Measurements from ENCODE around the gene PIP4P1.

PIP4P1 gene

GRCh38 chr14:20472536-20473169, 11.4 kb upstream of the PIP4P1 start:
- H3K27ac ChIP-seq = no peak overlapping the region
- H3K9me3 ChIP-seq = no peaks in the 10 kb centered on the region
- H3K4me1 ChIP-seq (ENCODE audit: control insufficient read depth in 1 of 2, insufficient read depth in 1 of 2, low read depth in 1 of 2, low read length in 1 of 2) = peaks cover 35 to 45% of the 10 kb centered on the region in 2 experiments
- TF ChIP-seq, protein P1, sequence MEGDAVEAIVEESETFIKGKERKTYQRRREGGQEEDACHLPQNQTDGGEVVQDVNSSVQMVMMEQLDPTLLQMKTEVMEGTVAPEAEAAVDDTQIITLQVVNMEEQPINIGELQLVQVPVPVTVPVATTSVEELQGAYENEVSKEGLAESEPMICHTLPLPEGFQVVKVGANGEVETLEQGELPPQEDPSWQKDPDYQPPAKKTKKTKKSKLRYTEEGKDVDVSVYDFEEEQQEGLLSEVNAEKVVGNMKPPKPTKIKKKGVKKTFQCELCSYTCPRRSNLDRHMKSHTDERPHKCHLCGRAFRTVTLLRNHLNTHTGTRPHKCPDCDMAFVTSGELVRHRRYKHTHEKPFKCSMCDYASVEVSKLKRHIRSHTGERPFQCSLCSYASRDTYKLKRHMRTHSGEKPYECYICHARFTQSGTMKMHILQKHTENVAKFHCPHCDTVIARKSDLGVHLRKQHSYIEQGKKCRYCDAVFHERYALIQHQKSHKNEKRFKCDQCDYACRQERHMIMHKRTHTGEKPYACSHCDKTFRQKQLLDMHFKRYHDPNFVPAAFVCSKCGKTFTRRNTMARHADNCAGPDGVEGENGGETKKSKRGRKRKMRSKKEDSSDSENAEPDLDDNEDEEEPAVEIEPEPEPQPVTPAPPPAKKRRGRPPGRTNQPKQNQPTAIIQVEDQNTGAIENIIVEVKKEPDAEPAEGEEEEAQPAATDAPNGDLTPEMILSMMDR (IDR thresholded peaks at IDR 0.05) = no peak
- H3K4me3 ChIP-seq (ENCODE audit: low read depth in 1 of 2, low read length in 1 of 2) = no peak overlapping the region
- H3K36me3 ChIP-seq = peaks cover 16% of the 10 kb centered on the region
- no peaks in the 10 kb centered on the region for H3K27me3 ChIP-seq

- Histone ChIP-seq H3K27ac (peak overlapping the region; percentile 78), H3K4me3 (ENCODE audit: low read depth in 1 of 2, low read length in 1 of 2) (peak overlapping the region; percentile 73 to 79), H3K9me3 (no peaks in the 10 kb centered on the region), H3K27me3 (no peaks in the 10 kb centered on the region), H3K4me1 (ENCODE audit: control insufficient read depth in 1 of 2, insufficient read depth in 1 of 2, low read depth in 1 of 2, low read length in 1 of 2) (peaks cover 19 to 31% of the 10 kb centered on the region in 2 experiments), H3K36me3 (peaks cover 16% of the 10 kb centered on the region)
- TF ChIP-seq, protein P1 (IDR thresholded peaks at IDR 0.05) = no peak
These were observed 9.3 kb upstream of the PIP4P1 start for GRCh38 chr14:20470603-20470901.

DNA sequence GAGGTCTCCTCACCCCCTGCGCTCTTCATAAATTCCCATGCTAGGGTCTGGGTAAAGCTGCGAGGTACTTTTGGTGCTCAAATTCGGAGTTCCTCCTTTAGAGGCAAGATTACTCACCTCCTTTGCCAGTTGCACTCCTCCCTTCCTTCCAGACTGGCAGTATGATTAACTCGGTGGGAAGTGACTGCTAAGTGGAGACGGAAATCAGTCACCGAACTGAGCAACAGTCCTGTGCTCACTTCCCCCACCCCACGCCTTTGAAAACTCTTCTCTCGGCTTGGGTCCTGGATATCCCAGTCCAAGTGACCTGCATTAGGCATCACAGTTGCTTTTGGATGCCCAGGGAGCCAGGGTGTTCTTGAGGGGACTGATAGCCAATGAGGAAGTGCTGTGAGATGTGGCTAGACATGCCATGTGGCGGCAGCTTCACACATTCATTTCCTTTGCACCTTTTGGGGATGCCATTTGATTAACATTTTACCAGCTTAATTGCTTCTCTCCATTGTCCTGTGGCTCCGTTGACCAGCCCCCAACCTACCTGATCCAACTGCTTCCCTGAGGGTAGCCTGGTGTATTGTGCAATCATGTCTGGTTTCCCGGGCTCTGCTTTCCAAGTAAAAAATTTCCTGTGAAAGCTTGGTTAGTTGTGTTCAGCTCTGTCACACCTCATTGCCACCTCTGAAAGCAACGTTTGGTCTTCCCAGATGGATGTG, 8.8 kb upstream of the PIP4P1 start:
- H3K4me1 ChIP-seq (ENCODE audit: control insufficient read depth in 1 of 2, insufficient read depth in 1 of 2, low read depth in 1 of 2, low read length in 1 of 2) = peaks cover 19 to 31% of the 10 kb centered on the region in 2 experiments
- peak overlapping the region; percentile 73 to 79 for H3K4me3 ChIP-seq (ENCODE audit: low read depth in 1 of 2, low read length in 1 of 2)
- TF ChIP-seq, protein P1 (IDR thresholded peaks at IDR 0.05) = no peak
- H3K27me3 ChIP-seq = no peaks in the 10 kb centered on the region
- no peaks in the 10 kb centered on the region for H3K9me3 ChIP-seq
- peak overlapping the region; percentile 78 for H3K27ac ChIP-seq
- H3K36me3 ChIP-seq = peaks cover 12% of the 10 kb centered on the region

DNA sequence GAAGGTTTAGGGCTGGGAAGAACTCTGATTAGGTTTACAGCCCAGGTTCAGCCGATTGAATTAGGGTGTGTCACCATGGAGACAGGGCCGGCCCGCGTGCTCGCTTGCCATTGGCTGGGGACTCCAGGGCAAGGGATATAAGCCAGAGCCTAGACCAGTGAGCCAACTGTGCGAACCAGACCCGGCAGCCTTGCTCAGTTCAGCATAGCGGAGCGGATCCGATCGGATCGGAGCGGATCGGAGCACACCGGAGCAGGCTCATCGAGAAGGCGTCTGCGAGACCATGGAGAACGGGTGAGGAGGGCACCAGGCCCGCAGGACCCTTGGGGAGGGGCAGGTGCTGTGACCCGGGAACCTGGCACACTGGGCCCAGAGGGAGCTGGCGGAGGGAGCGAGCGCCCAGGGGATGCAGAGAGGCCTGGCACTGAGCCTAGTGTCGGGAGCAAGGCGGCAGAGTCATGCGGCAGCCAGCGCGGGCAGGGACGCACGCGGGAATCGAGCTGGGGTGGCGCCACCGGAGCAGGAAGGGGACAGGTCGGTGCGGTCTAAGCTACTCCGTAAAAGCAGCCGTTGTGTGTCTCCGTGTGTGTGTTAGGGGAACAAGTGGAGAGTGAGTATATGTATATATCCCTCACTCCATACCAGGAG, 8.1 kb upstream of the PIP4P1 start, which contains the start of gene PNP:
PNP (plus strand) TSS at position 165 of the 648 bp plus-strand sequence; CDS start at position 284, 119 bp downstream.
- TF ChIP-seq, protein P1 (IDR thresholded peaks at IDR 0.05) = no peak
- no peaks in the 10 kb centered on the region for H3K9me3 ChIP-seq
- H3K4me3 ChIP-seq (ENCODE audit: low read depth in 1 of 2, low read length in 1 of 2) = peak within 1 kb of the TSS; percentile 73 to 79

GRCh38 chr14:20468764-20469241, 7.6 kb upstream of the PIP4P1 start:
- peaks cover 19 to 31% of the 10 kb centered on the region in 2 experiments for H3K4me1 ChIP-seq (ENCODE audit: control insufficient read depth in 1 of 2, insufficient read depth in 1 of 2, low read depth in 1 of 2, low read length in 1 of 2)
- H3K4me3 ChIP-seq (ENCODE audit: low read depth in 1 of 2, low read length in 1 of 2) = peak overlapping the region; percentile 73 to 79
- no peaks in the 10 kb centered on the region for H3K9me3 ChIP-seq
- TF ChIP-seq, protein P1 (IDR thresholded peaks at IDR 0.05) = no peak
- H3K27ac ChIP-seq = peak overlapping the region; percentile 78
- H3K36me3 ChIP-seq = peaks cover 7% of the 10 kb centered on the region
- H3K27me3 ChIP-seq = no peaks in the 10 kb centered on the region

More for the DNA sequence above, 8.1 kb upstream of the PIP4P1 start, which contains the start of gene PNP:
- Histone ChIP-seq H3K4me1 (ENCODE audit: control insufficient read depth in 1 of 2, insufficient read depth in 1 of 2, low read depth in 1 of 2, low read length in 1 of 2) (peaks cover 19 to 31% of the 10 kb centered on the region in 2 experiments), H3K36me3 (peaks cover 7% of the 10 kb centered on the region), H3K27me3 (no peaks in the 10 kb centered on the region), H3K27ac (peak within 1 kb of the TSS; percentile 78)
